ENCODE data around the gene PTPN23. TPM values are rescaled to one million over a fixed set of nuclear protein-coding genes. Genes with fewer than 3 reads are reported as not detected.

PTPN23 gene
- total and polyA plus RNA-seq, 2 of the 8 experiments (the other 6 are each of a cell fraction or from before 2014, with no cell fraction given): 2.9 to 46.7 TPM

- Histone ChIP-seq H3K4me3 (ENCODE audit: extremely low read depth in 1 of 4, insufficient read depth in 2 of 4, low read depth in 3 of 4, low read length in 4 of 4) (no peak overlapping the region), H2BK20ac (ENCODE audit: low read length) (no peak overlapping the region), H4K20me1 (replicated peaks in 1 of 2; ENCODE audit: control insufficient read depth in 1 of 2, insufficient read depth in 2 of 2, low read length in 2 of 2) (peaks cover 0 to 16% of the 10 kb centered on the region in 2 experiments), H3K23ac (ENCODE audit: insufficient read length) (no peak overlapping the region), H3K14ac (ENCODE audit: insufficient read length) (no peak overlapping the region), H3K36me3 (ENCODE audit: control insufficient read depth in 2 of 4, insufficient read depth in 4 of 4, low read length in 3 of 4) (peaks cover 0 to 4% (median 1%) of the 10 kb centered on the region in 4 experiments; a peak in 2 of 8 replicates), H3K56ac (replicated peaks; ENCODE audit: insufficient read length, low read depth, low read length) (no peak overlapping the region), H2BK120ac (replicated peaks; ENCODE audit: low read depth, low read length) (no peak overlapping the region), H2AK5ac (ENCODE audit: low read depth, low read length) (no peak overlapping the region), H2BK5ac (ENCODE audit: low read depth, low read length) (no peak overlapping the region), H3K9ac (replicated peaks in 1 of 4; ENCODE audit: extremely low read depth in 1 of 4, low read depth in 3 of 4, low read length in 3 of 4) (no peak overlapping the region; a peak in 1 of 7 replicates), H4K8ac (ENCODE audit: extremely low read depth, insufficient read depth, low read length) (no peak overlapping the region), H3K18ac (ENCODE audit: extremely low read depth, low read length) (no peak overlapping the region), H4K91ac (replicated peaks; ENCODE audit: insufficient read length, low read length) (no peak overlapping the region), H3K4ac (replicated peaks; ENCODE audit: insufficient read length, low read depth, low read length) (no peak overlapping the region), H3K79me1 (ENCODE audit: low read depth, low read length) (peaks cover 11% of the 10 kb centered on the region; the same call in 1 of the 2 replicates), H3K23me2 (ENCODE audit: low read depth, low read length) (no peaks in the 10 kb centered on the region), H3K4me2 (ENCODE audit: insufficient read depth in 1 of 2, low read depth in 2 of 2, low read length in 2 of 2) (no peak overlapping the region), H3K4me1 (replicated peaks in 1 of 4; ENCODE audit: control insufficient read depth in 3 of 4, insufficient read depth in 4 of 4, low read length in 3 of 4) (no peaks in the 10 kb centered on the region), H3K27me3 (replicated peaks in 1 of 4; ENCODE audit: control insufficient read depth in 3 of 4, extremely low read depth in 1 of 4, insufficient read depth in 3 of 4, low read length in 3 of 4) (no peaks in the 10 kb centered on the region), H2AFZ (ENCODE audit: low read length) (no peak overlapping the region), H2BK15ac (ENCODE audit: low read length) (no peak overlapping the region), H3K79me2 (ENCODE audit: control insufficient read depth in 1 of 2, insufficient read depth in 2 of 2, low read length in 2 of 2) (peaks cover 0 to 12% of the 10 kb centered on the region in 2 experiments; a peak in 3 of 4 replicates), H4K5ac (ENCODE audit: insufficient read length, low read depth, low read length) (no peak overlapping the region), H2BK12ac (ENCODE audit: low read depth, low read length) (no peak overlapping the region), H3K9me3 (ENCODE audit: insufficient read depth in 2 of 2, low read depth in 1 of 2, low read length in 1 of 2) (no peaks in the 10 kb centered on the region), H3K27ac (ENCODE audit: low read depth, low read length) (no peak overlapping the region)
- POLR2A ChIA-PET (ENCODE audit: partially characterized antibody): interaction anchor here (1.1 to 1.2 kb wide), 2 partner anchors 9 to 19 kb away, joined by 3 read pairs; partner anchors contain the start of gene PTPN23
- CTCF ChIA-PET (ENCODE audit: partially characterized antibody): interaction anchor here (0.7 to 1.7 kb wide), 6 partner anchors 8 to 424 kb away, joined by 3 to 5 read pairs (median 3); no protein-coding TSS in a partner anchor
- 92% methylated on average over 9 of the region's 9 CpGs; no CpG with 5 or more reads in 1 of the 2 experiments for WGBS, 2 experiments (ENCODE audit: extremely low coverage in 1 of 2, insufficient coverage in 1 of 2, insufficient read length in 1 of 2, insufficient replicate concordance in 2 of 2, low coverage in 1 of 2, low lambda C conversion rate in 2 of 2, missing lambda C conversion rate in 1 of 2)
- FAIRE-seq (no peak), DNase-seq (ENCODE audit: low read depth in 1 of 2, low spot score in 2 of 2) (no peak)
- no peak for TF ChIP-seq GABPA (IDR thresholded peaks at IDR 0.05; ENCODE audit: borderline replicate concordance, insufficient read depth, low read length)
- no peak for TF ChIP-seq CTCF (IDR thresholded peaks at IDR 0.05; ENCODE audit: control extremely low read depth in 1 of 3, insufficient read depth in 1 of 3, low read depth in 1 of 3, low read length in 3 of 3)
- no peak for TF ChIP-seq EZH2 (IDR thresholded peaks at IDR 0.05; ENCODE audit: low read depth, low read length, severe bottlenecking)
- no peak for TF ChIP-seq RXRA (IDR thresholded peaks at IDR 0.05; ENCODE audit: insufficient read depth, low read depth, low read length)
- TF ChIP-seq CBX5 (IDR thresholded peaks at IDR 0.05; ENCODE audit: low read depth, low read length): no peak
- TF ChIP-seq KDM5A (IDR thresholded peaks at IDR 0.05; ENCODE audit: low read length): no peak
- no peak for TF ChIP-seq POLR2A (IDR thresholded peaks at IDR 0.05; ENCODE audit: control extremely low read depth in 1 of 2, low read depth in 2 of 2, low read length in 2 of 2)
- TF ChIP-seq EGR1 (IDR thresholded peaks at IDR 0.05; ENCODE audit: borderline replicate concordance, low read depth, low read length): no peak
- no peak for TF ChIP-seq SRF (IDR thresholded peaks at IDR 0.05; ENCODE audit: low read depth, low read length)
- TF ChIP-seq TAF7 (optimal IDR thresholded peaks at IDR 0.05; ENCODE audit: borderline replicate concordance, low read depth, low read length): no peak
Observed at GRCh38 chr3:47399531-47400270, 18.9 kb downstream of the PTPN23 start.
